NCI-H1105 (cell line): Measurements from ENCODE around the gene ANGPTL8.

Experiments used
- DNase-seq: peaks from one replicate; lab custom pipeline; 2025; lab: John Stamatoyannopoulos, UW

The ANGPTL8 gene

GRCh38 chr19:11203194-11204075 is 36.0 kb upstream of the ANGPTL8 start:
- peak; percentile 20 for DNase-seq

- no peak for DNase-seq
Observed at GRCh38 chr19:11204076-11204602, 35.3 kb upstream of the ANGPTL8 start.

GRCh38 chr19:11204943-11205349 is 34.5 kb upstream of the ANGPTL8 start:
- no peak for DNase-seq

GRCh38 chr19:11205939-11206570 is 33.4 kb upstream of the ANGPTL8 start:
- DNase-seq = no peak

- DNase-seq = no peak
Observed at GRCh38 chr19:11208561-11209471, 30.6 kb upstream of the ANGPTL8 start.

GRCh38 chr19:11209839-11210655 is 29.4 kb upstream of the ANGPTL8 start:
- DNase-seq = no peak

- DNase-seq = no peak
Observed at GRCh38 chr19:11210656-11210928, 28.8 kb upstream of the ANGPTL8 start.

- DNase-seq = no peak
Observed at GRCh38 chr19:11214387-11214786, 25.0 kb upstream of the ANGPTL8 start.

GRCh38 chr19:11221082-11221598 is 18.3 kb upstream of the ANGPTL8 start:
- DNase-seq = no peak

- no peak for DNase-seq
Observed at GRCh38 chr19:11223200-11223599, 16.2 kb upstream of the ANGPTL8 start.

- DNase-seq = no peak
Observed at GRCh38 chr19:11224429-11224828, 15.0 kb upstream of the ANGPTL8 start.

- DNase-seq = no peak
Observed at GRCh38 chr19:11225172-11225571, 14.2 kb upstream of the ANGPTL8 start.

- DNase-seq = no peak
Observed at GRCh38 chr19:11225815-11226214, 13.6 kb upstream of the ANGPTL8 start.

- no peak for DNase-seq
Observed at GRCh38 chr19:11226716-11227166, 12.7 kb upstream of the ANGPTL8 start.

- no peak for DNase-seq
Observed at GRCh38 chr19:11227195-11227886, 12.1 kb upstream of the ANGPTL8 start.

GRCh38 chr19:11230621-11231386 is 8.6 kb upstream of the ANGPTL8 start:
- no peak for DNase-seq

- no peak for DNase-seq
Observed at GRCh38 chr19:11232555-11232954, 6.9 kb upstream of the ANGPTL8 start.

- DNase-seq = no peak
Observed at GRCh38 chr19:11233073-11233472, 6.3 kb upstream of the ANGPTL8 start.

GRCh38 chr19:11234486-11235075 is 4.8 kb upstream of the ANGPTL8 start:
- DNase-seq = no peak
